Astrocyte (in vitro differentiated cells and primary cell): ENCODE results near the gene PPP3R1.

Experiments
- CTCF ChIP-seq: IDR thresholded peaks from 2 replicates; pipeline ENCODE4 v1.5.1; 2011; ENCODE audit warnings: low read depth, mild to moderate bottlenecking, inconsistent platforms, low read length, moderate library complexity; ENCODE audit not compliant: insufficient read depth
- EZH2 ChIP-seq: IDR thresholded peaks from 2 replicates; pipeline ENCODE4 v1.6.1; 2012; ENCODE audit warnings: mild to moderate bottlenecking, low read length, inconsistent platforms; ENCODE audit not compliant: insufficient read depth

GRCh38 chr2:68177541-68177940 lies 74.8 kb downstream of the PPP3R1 start:
- no peak for TF ChIP-seq EZH2
- no peak for TF ChIP-seq CTCF
